GM18508 (cell line): ENCODE results near the gene SLC9A9.

Experiments used
- ATAC-seq: cut with Tn5 transposase; IDR thresholded peaks from one replicate; pipeline ENCODE4 v1.9.1; 2021; ENCODE audit warnings: moderate number of reproducible peaks; ENCODE audit not compliant: insufficient read depth, unreplicated experiment

Gene SLC9A9

DNA sequence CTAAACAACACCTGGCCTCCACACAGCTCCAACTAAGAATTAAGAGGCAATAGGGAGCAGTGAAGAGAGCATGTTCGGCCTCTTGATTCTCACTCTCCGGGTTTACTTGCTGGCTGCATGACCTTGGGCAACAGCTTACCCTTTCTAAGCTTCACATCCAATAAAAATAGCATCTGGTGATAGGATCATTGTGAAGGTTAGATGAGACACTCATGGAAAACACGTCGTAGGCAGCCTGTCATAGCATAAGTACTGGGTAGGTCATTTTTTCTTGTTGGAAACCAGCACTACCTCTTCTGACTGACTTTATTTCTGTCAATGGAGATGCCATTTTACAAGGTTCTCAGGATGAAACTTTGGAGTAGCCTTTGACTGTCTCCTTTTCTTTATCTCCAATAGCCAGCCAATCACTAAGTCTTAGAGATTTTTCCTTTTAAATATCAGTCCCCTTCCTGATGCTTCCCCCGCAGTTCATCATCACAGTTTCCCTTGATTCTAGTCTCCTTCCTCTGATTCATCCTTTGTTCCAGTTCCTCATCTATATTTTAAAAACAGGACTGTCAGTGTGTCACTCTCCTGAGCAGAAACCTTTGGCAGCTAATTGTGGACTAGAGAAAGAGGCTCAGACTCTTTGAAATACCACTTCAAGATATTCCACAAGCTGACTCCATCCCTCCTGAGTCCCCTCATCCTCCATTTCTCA lies 271.5 kb downstream of the SLC9A9 start:
- ATAC-seq: no peak

DNA sequence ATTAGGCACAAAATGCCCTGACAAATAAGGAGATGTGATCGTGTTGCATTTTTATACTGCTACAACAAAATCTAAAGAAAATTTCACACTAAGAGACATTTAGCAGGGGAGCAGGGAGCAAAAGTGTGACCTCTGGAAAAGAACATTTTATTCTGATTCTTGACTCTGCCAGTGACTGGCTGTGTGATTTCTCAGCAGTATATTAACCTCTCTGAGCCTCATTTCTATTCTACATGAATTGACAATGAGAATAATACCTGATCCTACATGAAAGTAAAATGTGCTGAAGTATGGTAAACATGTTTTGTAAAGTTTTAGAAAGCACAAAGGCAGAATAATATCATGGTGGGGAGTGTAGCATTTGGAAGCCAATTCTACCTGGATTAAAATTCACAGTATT lies 273.3 kb downstream of the SLC9A9 start:
- ATAC-seq: no peak

DNA sequence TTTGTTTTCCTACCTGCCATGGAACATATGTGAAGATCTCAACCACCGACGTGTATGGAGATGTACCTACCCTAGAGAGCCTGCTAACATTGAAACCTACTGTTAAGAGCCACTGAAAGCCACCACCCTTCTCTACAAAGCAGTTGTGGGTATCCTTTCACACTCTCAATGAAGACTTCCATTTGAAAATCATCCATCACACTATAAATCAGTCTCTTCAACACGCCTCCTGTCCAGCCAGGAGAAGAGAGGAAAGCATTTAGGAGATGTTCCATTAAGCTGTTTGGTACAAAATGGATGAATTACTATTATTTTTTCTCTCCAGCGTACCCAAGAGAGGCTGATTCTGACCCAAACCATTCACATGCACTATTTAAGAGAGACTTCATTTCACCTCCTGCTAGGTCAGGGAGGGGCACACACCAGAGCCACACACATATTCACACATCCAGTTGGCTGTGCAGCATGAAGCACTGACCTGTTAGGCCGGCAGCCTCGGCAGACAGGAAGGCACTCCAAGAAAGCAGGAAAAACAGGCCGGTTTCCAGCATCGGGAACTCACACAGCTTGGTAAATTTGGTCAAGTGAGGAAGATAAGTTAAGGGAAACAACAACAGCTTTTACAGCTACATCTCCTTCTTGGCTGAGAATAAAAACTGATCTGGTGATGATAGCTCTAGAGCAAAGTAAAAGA lies 274.5 kb downstream of the SLC9A9 start:
- no peak for ATAC-seq

DNA sequence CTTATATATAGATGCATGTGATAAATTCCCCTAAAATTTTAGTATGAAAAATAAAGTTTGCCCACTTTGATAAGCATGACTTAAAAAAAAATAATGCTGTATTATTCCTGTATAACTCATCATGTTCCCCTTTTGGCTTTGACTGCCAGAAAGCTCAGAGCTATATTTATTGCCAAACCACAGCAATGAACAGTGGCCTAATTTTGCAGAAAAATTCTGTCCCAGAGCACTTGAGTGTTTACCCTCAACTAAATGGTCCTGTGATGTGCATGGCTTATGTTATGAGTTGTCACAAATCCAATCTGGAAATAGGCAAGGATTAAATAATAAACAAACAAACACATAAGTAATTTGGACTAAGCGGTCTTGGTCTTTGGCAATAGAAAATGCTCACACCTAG lies 276.7 kb downstream of the SLC9A9 start:
- no peak for ATAC-seq

DNA sequence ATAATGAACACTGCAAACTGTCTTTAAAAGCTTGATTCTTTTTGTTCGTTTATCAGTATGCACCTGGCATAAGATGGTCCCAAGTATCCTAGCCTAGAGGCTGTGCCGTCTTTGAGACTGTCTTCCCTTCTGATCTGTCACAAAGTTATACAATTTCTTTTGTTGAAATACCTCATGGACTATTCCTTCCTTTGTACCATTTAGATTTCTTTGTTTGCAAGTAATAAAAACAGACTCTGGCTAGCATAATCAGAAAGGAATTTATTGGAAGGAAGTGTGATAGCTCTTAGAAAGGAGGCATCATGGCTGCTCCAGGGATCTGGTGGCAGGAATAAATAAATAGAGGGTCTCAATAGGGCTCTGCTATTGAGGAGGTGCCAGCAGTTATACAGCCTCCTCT lies 280.4 kb downstream of the SLC9A9 start:
- no peak for ATAC-seq

DNA sequence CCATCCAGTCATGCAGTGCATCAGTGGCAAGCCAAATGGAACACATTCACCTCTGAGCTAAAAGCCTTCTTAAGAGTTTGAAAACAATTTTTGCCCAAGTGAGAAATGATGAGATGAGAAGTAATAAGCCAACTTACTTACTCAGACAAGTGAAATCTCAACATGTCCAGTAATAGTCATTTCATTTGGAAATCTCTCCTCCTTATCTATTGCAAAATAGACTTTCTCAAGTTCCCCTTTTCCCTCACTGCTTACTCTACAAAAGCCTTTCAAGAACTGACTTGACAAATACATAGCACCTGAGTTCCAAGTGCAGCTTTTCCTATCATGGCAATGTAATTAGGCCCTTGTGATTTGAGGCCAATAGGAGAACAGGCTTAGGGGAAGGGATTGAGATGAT lies 282.3 kb downstream of the SLC9A9 start:
- ATAC-seq: no peak

DNA sequence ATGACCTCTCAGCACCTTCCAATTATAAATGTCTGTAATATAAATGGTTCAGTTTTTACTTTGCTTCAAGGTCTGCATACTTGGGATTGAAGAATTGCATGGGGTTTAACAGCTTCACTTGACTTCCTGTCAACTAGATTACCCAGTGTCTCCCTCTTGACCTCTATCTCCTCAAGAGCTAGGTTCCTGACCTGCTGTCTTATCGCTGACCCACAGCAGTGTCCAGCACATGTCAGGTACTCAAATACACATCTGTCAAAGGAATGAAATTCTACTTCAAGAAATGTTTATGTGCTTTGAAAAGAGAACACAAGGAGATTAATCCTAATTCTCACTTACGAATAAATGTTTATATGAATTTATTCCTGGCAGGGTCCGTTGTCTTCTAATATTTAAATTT lies 284.5 kb downstream of the SLC9A9 start:
- no peak for ATAC-seq

DNA sequence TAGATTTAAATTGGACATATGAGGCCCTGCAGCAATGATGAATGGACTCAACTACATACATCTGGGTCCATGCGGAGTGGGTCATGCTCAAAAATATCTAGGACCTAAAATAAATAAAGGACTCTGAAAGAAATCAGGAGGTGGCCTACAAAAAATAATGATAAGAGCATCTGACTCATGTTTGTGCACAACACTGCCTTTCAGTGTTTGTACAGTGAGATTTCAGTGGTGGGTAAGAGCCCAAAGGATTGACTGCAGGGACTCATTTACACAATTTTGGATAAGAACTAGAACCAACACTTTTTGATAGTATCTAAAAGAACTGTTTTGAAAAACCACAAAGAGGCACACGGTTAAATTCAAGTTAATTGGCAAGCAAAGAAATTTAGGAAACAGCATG lies 285.5 kb downstream of the SLC9A9 start:
- no peak for ATAC-seq

DNA sequence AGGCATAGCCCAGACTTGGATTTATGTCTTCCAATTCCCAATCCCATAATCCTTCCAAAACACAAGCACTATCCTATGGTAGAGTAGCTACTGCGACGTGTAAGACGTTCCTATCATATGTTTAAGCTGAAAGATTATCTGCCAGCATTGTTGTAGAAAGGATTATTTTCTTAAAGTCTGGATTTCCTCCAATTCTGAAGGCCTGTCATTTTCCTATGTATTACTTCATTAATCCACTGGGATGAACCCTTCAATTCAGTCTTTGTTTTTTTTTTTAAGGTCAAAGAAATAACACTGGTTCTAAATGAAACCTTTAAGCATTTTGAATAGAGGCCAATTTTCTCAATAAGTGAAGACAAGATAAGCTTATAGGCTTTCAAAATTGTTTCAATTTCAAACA lies 289.0 kb downstream of the SLC9A9 start:
- ATAC-seq: no peak

DNA sequence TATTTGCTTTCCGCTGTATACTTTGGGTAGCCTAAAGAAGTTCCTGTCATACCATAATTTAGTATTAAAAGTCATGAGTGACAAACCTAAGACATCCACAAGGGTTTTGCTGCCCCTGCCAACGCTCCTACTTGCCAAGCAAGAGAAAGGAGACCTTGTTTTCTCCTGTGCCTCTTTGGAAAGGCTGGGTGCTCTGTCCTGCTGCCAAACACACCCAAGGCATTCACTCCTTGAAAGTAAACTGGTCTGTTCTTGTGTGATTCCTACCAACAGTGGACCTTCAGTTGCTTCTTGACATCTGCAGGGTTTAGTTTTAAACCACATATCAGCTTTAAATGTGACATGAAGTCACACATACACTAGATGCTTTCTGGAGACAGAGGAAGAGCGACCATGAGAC lies 295.4 kb downstream of the SLC9A9 start:
- ATAC-seq: no peak

DNA sequence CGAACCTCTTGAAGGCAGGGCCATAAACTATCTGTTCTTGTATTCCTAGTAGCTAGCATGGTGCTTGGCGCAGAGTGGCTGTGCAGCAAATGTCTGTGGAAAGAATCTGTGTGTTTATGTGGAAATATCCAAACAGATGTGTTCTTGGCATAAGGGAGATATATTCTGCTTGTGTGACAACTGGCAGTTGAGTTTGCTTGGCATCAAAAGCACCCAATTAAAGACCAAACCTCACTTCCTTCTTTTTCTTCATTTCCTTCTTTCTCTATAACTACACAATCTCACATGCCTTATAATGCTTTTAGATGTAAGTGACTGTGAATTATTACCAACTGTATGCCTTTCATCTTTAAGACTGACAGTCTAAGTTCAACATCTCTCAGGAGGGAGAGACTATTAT lies 296.5 kb downstream of the SLC9A9 start:
- ATAC-seq: no peak

DNA sequence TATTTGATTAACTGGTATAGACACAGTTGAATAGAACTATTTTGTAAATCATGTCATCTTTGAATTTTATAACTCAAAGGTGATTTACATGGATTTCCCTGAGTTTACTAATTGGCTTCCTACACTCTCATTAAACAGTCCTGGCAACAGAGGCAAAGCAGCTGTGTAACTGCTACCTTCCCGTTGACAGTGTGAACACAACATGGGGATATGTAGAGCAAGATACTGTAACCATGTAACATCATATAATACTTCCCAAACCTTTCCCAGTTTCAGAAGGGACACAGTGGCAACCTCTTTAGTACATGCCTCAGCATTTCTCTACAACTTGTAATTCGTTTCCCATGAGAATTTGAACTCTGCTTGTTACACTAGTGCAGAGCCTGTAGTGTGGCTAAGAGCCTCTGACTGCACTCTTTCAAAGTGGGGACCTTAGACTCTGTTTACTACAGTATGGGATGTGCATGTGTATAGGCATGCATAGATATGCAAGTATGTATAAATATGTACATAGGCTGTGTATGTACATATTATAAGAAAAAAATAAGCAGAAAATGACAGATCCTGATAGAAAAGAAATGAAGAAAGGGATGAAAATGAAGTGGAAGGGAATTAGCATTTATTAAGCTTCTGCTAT lies 299.3 kb downstream of the SLC9A9 start:
- ATAC-seq: no peak

DNA sequence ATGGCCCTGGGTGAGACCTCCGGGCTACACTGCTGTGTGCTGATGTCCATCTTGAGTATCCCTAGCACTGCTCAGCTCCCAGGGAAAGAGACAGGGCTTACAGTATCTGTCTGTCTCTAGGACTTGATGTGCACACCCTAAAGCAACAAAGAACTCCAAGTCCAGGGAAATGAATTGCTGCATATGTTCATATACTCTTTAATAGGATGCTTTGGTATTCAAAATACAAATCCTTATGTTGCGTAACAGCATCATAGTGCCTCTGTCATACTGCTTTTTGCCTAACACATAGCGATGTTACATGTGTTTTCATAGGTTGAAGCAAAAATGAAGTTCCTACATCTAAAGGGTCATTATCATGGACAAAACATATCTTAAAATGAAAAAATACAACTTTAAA lies 299.9 kb downstream of the SLC9A9 start:
- no peak for ATAC-seq

DNA sequence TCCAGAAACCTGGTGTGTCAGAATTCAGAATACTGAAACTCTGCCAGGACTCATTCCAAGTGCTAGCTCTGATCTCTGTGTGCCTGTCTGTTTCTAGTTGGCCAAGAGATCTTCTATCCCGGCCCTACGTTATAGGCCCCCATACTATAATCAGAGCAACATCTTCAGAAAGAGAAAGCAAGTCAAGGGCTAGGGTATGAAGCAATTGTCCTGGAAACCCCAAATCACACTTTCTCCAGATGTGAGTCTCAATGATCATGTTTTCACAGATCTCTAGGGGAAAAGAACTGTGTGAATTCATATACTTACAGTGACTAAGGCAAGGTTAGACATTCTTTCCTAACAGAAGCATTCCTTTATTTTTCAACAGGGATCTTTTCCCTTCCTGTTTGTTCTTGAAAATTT lies 309.7 kb downstream of the SLC9A9 start:
- ATAC-seq: no peak

DNA sequence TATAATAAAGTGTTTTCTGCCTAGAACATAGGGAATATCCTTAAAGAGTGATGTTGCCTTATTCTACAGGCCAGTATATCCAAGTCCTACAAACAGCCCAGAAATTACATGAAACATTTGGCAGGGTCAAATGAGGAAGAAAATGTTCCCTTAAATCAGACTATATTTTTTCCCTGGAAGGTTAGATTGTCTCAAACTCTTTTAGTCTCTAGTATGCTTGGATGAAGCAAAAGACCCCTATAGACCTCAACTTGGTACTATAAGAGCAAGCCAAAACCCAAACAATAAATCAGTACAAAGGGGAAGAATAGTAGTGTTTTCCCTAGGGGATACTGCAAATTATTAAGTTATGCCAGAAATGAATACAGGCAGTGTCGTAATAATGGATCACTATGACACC lies 310.2 kb downstream of the SLC9A9 start:
- ATAC-seq: no peak

DNA sequence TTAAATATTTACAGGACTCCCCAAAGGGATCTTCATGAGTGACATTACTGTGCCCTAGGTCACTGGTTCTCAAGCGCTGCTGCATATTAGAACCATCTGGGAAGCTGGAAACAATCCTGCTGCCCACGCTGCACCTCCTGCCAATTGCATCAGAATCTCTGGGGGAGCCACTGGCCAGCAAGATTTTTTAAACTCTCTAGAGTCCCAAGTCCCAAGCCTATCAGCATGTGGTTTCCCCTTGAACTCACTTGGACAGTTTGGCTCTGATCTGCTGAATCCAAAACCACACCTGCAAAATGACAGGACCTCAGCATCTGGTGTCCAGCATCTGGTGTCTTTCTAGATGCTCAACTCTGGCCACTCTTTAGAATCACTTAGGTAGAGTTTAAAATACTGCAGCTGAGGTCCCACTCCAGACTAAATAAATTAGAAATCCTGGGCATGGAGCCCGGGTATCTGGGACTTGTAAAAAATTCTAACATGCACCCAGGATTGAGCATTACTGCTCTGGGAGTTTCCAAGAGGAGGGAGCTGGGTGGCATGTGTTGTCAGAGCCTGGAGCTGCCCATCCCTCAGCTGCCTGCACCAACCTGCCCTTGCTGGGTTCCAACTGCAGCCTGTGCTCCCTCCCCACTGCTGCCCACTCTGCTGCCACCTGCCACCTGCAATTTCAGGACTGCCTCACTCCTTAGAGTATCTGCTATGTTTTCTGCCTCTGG lies 311.3 kb downstream of the SLC9A9 start:
- ATAC-seq: no peak

DNA sequence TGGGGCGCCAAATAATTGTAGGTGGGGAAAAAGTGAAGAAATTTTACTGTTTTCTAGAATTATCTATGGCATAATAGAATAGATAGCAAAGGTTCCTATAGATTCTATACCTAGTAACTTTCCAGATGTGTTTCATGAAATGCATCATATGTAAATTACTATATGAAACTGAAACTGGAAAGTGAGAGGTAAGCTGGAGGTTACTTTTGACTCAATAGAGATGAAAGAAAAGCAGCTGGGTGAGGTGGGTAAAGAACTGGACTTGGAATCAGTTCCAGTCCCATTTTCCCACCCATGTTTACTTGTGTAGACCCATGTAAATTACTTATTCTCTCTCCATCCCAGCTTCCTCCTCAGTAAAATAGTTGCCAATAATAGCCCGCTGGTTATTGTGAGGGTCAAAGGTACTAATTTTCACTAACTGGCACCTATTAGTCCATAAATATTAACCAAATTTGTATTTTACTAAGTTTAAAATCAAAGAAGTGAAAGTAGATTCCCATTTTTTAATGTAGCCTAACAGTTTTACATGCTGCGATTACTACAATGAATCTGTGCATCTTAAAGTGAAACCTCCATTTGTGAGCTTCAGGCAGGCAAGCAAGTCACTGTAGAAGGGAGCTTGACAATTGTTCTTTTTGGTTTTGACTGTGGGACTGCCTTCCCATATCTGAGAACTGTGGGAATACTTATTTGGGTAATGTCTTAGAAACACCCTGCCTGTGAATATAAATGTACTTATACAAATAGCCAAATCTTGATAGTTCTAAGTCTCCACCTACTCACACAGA lies 312.1 kb downstream of the SLC9A9 start:
- peak; percentile 92 for ATAC-seq

DNA sequence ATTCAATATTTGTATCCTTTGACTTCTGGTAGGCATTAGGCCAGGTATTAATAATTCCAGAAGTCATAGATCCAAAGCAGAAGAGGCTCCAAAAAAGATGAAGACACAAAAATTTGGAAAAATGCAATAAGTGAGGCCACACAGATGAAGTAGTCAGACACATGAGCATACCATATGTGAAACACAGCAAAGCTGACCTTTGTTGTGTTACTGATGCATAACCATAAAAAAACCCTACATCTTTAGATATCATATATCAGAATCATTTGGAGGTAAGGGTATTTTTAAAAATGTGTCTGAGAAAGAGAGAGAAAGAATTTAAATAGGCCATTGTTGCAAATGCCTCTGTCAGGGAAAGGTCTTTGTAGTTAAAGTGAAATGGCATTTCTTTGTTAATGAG lies 314.9 kb downstream of the SLC9A9 start:
- no peak for ATAC-seq

DNA sequence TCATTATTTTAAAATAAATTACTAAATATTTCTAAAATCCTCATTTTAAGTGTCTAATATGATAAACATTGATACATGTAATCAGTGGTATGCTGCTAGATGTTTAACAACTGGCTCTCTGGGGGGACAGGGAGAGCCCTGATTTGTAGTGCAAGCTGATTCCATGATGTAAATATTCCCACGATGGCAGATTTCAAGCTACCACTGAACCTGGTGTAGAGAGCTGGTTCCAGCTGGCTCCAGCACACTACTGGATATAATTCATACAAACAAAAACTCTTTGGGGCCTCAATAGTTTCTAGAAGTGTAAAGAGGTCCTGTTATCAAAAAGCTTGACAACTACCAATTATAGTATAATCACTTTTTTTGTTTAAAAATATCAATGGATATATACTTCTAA lies 316.2 kb downstream of the SLC9A9 start:
- no peak for ATAC-seq

DNA sequence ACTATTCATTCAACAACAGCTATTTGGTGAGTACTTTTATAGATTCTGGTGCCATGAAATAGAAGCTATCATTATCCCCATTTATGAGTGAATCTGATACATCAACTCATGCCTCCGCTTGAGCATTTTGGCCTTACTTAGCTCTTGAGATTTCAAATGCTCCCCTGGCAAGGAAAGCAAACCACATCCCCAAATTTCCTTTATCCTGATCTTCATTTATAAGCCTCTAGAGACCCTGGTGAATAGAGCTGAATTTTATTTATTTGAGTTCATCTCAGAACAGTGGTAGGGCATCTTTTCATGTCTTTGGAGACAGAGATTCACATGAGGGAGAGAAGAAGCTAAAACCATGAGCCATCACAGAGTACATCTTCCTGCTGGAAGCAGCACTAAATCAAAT lies 317.2 kb downstream of the SLC9A9 start:
- ATAC-seq: no peak
